Kidney (tissue), 19 donors: ENCODE measurements around the gene KCNJ18. TPM values are rescaled to one million over a fixed set of nuclear protein-coding genes. Genes with fewer than 3 reads are reported as not detected.
"Not testable (repeated sequence)": the region's sequence is repeated elsewhere in the genome, so short reads cannot be mapped to it uniquely, and the experiment has no call there.

Experiments used
- DNase-seq, 5 donors: peaks; one replicate each; pipeline ENCODE4 v3.0.0-alpha.2; 2013 to 2020
- FAIRE-seq: peaks from 2 replicates; lab custom pipeline; 2012; peaks lifted over from hg19 to GRCh38; lab: Jason Lieb, UNC
- H3K27ac ChIP-seq, 2 donors: one replicate each; pipeline ENCODE4 v1.7.0; 2013; ENCODE audit warnings: low read depth in 2 of 2, low read length in 2 of 2, inconsistent platforms in 1 of 2
- H3K27me3 ChIP-seq: one replicate; pipeline ENCODE4 v1.7.1; 2013; ENCODE audit warnings: low read length, inconsistent platforms; ENCODE audit not compliant: control insufficient read depth, insufficient read depth
- H3K36me3 ChIP-seq, 3 donors: one replicate each; pipeline versions ENCODE4 v1.7.0 to v1.7.1; 2013; ENCODE audit warnings: low read length in 3 of 3, control low read depth in 1 of 3, inconsistent platforms in 1 of 3; ENCODE audit not compliant: insufficient read depth in 3 of 3, control insufficient read depth in 2 of 3
- H3K4me1 ChIP-seq, 3 donors: one replicate each; pipeline versions ENCODE4 v1.7.0 to v1.7.1; 2013; ENCODE audit warnings: low read length in 3 of 3, inconsistent platforms in 1 of 3, low read depth in 1 of 3; ENCODE audit not compliant: control insufficient read depth in 2 of 3, insufficient read depth in 2 of 3
- H3K4me3 ChIP-seq, 3 donors: one replicate each; pipeline versions ENCODE4 v1.7.0 to v1.8.1; 2013; ENCODE audit warnings: low read length in 3 of 3, control low read depth in 1 of 3, inconsistent platforms in 1 of 3
- H3K9ac ChIP-seq, 3 donors: one replicate each; pipeline versions ENCODE4 v1.7.0 to v1.7.1; 2013; ENCODE audit warnings: low read length in 3 of 3, control low read depth in 1 of 3, inconsistent platforms in 1 of 3
- H3K9me3 ChIP-seq, 3 donors: one replicate each; pipeline versions ENCODE4 v1.7.0 to v1.7.1; 2013; ENCODE audit warnings: low read length in 3 of 3, control low read depth in 1 of 3, inconsistent platforms in 1 of 3; ENCODE audit not compliant: control insufficient read depth in 2 of 3, insufficient read depth in 1 of 3
- intact Hi-C: fragments of 100-400 bp; cut with DNase I; formaldehyde crosslinking; loops from one replicate; pipeline ENCODE4 v1.11.1; 2022
- long read RNA-seq, 10 donors: library from polyadenylated mRNA in 1 of 10; unstranded in 1 of 10; transcript quantifications; one replicate each; pipeline ENCODE4 v2.0.0 and lab custom pipeline, GENCODE V29; 2021 to 2026
- polyA plus RNA-seq: library from polyadenylated mRNA; stranded (reverse); fragments of 350-450 nt; fragmentation: Illumina TruSeq; extraction: RNeasy Lipid Tissue Mini Kit (QIAGEN cat#74804); gene quantifications from one replicate; pipeline ENCODE4 v1.2.3, GENCODE V29; 2014; ENCODE audit warnings: low read depth, low replicate concordance; ENCODE audit not compliant: insufficient read depth
- total RNA-seq: library from RNA; stranded (reverse); fragmentation: NEBNext Ultra II Directional; extraction: Animal tissue kit (Norgen Biotek cat#: 25700); gene quantifications from one replicate; pipeline ENCODE4 v1.2.1, GENCODE V29; 2021
- donor health status: control.
- donor health status: control.
- donor health status: DM: yes; HTN: yes; CAD: no.
- donor health status: Normal renal cell carcinoma (clear cell type).

The KCNJ18 gene
- not detected for total RNA-seq
- not detected for polyA plus RNA-seq
- long read RNA-seq, donor 1, result 0 reads
- long read RNA-seq, donor 2, result 0 reads
- long read RNA-seq, donor 3, result 0 reads
- long read RNA-seq, donor 4, result 0 reads
- long read RNA-seq, donor 5, result 0 reads
- long read RNA-seq, donor 6, result 0 reads
- long read RNA-seq, donor 7, result 0 reads
- long read RNA-seq, donor 8, result 0 reads
- long read RNA-seq, donor 9, result 0 reads
- long read RNA-seq, donor 10, result 0 reads

DNA sequence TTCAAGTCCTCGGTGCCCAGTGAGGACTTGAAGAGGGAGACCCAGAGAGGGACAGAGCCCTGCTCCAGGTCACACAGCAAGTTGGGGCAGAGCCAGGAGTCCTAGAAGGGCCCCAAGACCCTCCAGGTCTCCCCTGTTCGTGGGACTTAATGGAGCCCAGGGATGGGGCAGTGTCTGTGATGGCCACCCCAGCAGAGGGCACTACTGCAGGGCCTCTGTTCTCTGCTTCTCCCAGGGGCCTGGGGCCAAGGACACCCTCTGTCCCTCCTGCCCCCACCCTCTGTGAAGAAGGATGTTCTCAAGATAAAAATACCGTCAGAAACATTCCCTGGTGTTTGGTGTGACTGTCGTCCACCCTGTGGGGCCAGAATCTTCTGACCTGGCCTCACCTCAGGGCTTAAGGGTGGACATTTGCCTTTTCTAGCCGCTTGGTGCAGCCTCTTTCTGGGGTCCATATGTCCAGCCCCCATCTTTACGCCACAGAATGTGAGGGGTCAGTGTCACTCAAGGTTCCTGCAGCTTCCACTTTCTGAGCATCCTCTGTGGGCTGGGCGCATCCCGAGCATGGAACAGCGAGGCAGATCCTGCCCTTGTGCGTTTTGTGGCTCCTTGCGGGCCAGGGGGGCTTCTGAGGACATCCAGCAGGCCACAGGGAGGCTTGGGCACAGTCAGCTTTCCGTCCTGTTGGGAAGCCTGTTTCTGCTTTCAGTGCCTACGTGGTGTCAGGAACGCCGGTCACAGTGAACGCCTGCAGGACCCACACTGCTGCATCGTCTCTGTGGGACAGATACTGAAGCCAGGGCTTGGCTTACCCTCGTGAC is at the start of gene KCNJ18:
Gene KCNJ18, plus strand, starts transcription at position 641 of the 821 bp plus-strand sequence. CDS start 10,264 bp downstream, outside the sequence.
- intact Hi-C loops, H3K4me3 ChIP-seq, H3K27ac ChIP-seq, DNase-seq, H3K4me1 ChIP-seq, H3K27me3 ChIP-seq, H3K9ac ChIP-seq, H3K9me3 ChIP-seq, FAIRE-seq, H3K36me3 ChIP-seq: not testable (repeated sequence)

DNA sequence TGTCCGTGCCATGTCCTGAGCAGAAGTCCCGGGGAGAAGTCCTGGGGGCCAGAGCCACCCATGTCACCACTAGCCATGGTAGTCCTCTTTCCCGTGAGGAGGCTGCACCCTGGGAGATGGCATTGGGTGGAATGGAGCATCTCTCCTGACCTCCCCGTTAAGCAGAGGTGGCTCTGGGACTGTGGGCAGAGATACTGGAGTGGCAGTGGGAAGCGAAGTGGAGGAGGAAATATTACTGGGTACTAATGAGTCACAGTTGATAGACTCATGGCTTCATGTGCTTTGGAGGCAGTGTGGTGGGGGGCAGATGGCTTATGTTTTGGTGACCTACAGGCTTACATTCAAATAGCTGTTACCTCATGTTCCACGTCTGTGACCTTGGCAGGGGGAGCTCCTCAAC is 44.2 kb upstream of the KCNJ18 start:
- intact Hi-C loops, FAIRE-seq, H3K36me3 ChIP-seq, DNase-seq, H3K4me1 ChIP-seq, H3K9me3 ChIP-seq, H3K9ac ChIP-seq, H3K4me3 ChIP-seq, H3K27me3 ChIP-seq, H3K27ac ChIP-seq: not testable (repeated sequence)

DNA sequence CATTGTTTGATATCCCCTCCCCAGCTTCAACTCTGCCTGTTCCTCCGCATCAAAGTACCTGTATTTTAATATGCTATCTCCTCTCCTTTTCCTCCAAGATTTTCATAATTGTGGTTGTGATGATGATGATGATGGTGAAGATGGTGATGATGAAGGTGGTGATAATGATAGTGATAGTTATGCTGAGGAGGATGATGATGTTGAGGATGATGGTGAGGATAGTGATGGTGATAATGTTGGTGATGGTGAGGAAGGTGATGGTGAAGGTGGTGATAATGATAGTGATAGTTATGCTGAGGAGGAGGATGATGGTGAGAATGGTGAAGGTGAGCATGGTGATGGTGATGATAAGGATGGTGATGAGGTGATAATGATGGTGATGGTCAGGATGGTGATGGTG is 42.3 kb upstream of the KCNJ18 start:
- H3K36me3 ChIP-seq, H3K4me1 ChIP-seq, H3K27ac ChIP-seq, H3K9me3 ChIP-seq, FAIRE-seq, H3K4me3 ChIP-seq, H3K9ac ChIP-seq, DNase-seq, intact Hi-C loops, H3K27me3 ChIP-seq: not testable (repeated sequence)

DNA sequence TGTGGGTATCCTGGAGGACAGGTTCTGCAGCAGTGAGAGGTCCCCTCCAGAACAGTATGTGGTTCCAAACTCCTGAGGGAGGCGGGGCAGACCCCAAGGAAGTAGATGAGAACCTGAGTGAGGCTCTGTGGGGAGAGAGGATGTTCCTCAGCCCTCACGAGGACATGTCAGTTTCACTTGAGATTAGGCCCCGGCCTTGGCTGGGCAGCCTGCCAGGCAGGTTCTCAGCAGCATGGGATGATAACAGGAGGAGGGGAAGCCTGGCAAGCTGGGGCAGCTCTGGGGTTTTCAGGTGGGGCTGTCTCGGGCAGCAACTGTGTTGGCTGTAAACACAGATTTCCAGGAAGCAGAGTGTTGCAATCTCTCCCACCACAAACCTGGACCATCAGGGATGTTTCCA is 40.3 kb upstream of the KCNJ18 start:
- FAIRE-seq, H3K4me1 ChIP-seq, H3K27me3 ChIP-seq, intact Hi-C loops, H3K9me3 ChIP-seq, H3K27ac ChIP-seq, H3K9ac ChIP-seq, H3K36me3 ChIP-seq, H3K4me3 ChIP-seq, DNase-seq: not testable (repeated sequence)

DNA sequence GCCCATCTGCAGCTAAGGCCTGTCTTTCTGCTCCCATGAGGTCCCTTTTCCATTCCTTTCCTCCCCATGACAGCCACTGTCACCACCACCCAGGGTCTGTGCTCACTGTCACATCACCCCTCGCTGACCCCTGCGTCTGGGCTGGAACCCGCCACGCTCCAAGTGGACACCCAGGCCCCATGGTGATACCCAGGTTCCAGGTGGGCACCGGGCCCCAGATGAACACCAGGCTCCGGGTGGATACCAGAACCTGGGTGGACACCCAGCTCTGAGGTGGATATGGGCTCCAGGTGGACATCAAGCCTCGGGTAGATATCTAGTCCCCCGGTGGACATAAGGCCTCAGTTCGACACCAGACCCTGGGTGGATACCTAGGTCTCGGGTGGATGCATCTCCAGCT is 39.1 kb upstream of the KCNJ18 start:
- FAIRE-seq, H3K27me3 ChIP-seq, H3K36me3 ChIP-seq, intact Hi-C loops, H3K4me3 ChIP-seq, H3K4me1 ChIP-seq, DNase-seq, H3K27ac ChIP-seq, H3K9me3 ChIP-seq, H3K9ac ChIP-seq: not testable (repeated sequence)

DNA sequence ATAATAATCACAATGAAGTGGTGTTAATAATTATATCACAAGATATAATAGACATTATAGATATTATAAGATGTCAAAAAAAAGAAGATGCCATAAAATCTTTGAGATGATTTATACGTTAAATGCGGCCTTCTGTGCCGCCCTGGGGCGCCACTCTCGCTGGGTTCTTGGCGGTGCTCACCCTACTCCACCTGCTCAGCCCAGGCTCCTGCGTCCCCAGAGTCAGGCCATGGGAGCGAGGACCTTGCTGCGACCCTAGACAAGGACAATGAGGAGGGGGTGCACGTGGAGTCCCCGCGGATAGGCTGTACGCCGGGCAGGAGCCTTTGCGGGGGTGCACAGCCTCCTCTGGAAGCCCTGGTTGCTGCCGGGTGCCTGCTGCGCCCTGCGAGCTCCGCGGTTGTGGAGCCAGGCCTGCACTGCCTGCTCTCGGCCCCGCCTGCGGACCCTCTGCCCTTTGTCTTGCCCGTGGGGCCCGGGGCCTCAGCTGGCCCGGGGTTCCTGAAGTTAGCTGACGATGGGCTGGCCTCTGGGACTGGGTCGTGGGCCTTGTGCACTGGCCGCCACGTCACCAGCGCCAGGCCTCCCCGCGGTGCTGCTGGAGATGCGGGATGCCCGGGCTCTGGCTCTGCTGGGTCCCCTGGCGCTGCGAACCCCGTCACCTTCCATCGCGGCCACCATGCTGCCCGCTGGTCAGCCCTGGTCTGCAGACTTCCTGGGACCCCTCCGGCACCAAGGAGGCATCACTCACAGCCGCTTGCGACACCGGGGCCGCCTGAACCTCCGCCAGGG is 35.6 kb upstream of the KCNJ18 start:
- H3K9ac ChIP-seq, intact Hi-C loops, H3K36me3 ChIP-seq, H3K27me3 ChIP-seq, FAIRE-seq, H3K27ac ChIP-seq, H3K4me1 ChIP-seq, DNase-seq, H3K9me3 ChIP-seq, H3K4me3 ChIP-seq: not testable (repeated sequence)

DNA sequence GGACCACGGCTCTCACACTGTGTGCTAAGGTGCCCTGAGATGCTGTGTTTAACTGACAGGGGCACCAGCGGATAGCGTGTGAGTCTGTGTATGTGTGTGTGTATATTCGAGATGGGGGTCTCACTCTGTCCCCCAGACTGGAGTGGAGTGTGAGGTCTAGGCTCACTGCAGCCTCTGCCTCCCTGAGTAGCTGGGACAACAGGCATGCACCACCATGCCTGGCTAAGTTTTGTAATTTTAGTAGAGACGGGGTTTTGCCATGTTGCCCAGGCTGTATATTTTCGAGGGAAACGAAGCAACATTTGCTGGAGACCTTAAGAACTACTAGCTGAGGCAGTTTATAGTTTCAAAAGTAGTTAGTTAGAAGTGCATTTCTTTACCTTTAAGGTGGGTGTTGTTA is 32.7 kb upstream of the KCNJ18 start:
- H3K4me1 ChIP-seq, H3K9me3 ChIP-seq, H3K36me3 ChIP-seq, FAIRE-seq, H3K4me3 ChIP-seq, H3K27me3 ChIP-seq, H3K9ac ChIP-seq, H3K27ac ChIP-seq, intact Hi-C loops, DNase-seq: not testable (repeated sequence)

DNA sequence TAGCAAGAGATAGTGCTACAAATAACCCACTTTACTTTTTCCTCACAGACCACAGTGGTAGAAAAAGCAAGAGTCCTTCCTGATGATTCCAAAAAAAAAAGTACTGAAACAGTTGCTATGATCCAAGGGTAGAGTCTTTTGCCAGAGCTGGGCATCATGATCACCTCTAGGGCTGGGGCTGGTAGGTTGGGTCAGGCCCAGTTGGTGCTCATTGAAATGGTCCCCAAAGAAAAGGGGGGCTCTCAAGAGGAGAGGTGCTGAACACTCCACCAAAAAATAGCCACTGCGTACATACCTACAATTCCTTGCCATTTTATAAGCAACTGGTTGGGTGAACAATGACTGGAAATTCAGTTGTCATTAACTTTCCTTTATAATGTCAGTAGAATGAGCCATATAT is 30.9 kb upstream of the KCNJ18 start:
- H3K27me3 ChIP-seq, H3K4me1 ChIP-seq, FAIRE-seq, H3K27ac ChIP-seq, H3K4me3 ChIP-seq, H3K9me3 ChIP-seq, H3K36me3 ChIP-seq, H3K9ac ChIP-seq, DNase-seq, intact Hi-C loops: not testable (repeated sequence)
